OCI-LY1 (cell line): ENCODE data around the gene LIFR.
"Not testable (repeated sequence)": the region's sequence is repeated elsewhere in the genome, so short reads cannot be mapped to it uniquely, and the experiment has no call there.

ENCODE experiments used
- CTCF ChIP-seq: fragments of 200-600 bp; sonication (generic), shearing (Covaris generic); IDR thresholded peaks from 2 replicates; pipeline ENCODE4 v1.5.1; 2017; ENCODE audit warnings: mild to moderate bottlenecking, antibody characterized with exemption, low read length, moderate library complexity, mixed read lengths
- EZH2 ChIP-seq: fragments of 200-600 bp; sonication (generic), shearing (Covaris generic); IDR thresholded peaks from 2 replicates; pipeline ENCODE4 v1.8.0; 2017; ENCODE audit warnings: borderline replicate concordance, mixed run types, mild to moderate bottlenecking, antibody characterized with exemption, low read length, moderate library complexity, mixed read lengths

DNA sequence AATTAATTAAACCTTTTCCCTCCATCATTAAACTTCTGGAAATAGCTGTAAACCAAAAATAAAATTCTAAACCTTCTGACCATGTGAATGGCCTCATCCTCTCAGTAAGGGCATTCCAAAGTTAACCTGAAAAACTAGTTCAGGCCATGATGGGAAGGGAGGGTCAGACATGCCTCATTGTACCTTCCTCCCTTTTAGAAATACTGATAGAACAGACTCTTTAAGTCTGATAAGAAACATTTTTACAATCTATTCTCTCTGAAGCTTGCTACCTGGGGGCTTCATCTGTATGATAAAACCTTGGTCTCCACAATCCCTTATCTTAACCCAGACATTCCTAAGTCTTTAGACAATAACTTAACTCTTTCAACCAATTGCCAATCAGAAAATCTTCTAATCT is 43.3 kb upstream of the LIFR start:
- not testable (repeated sequence) for TF ChIP-seq CTCF, EZH2
